Right lobe of liver (tissue), 6 donors: Measurements from ENCODE around the gene ANKRD30B. TPM values are rescaled to one million over a fixed set of nuclear protein-coding genes. Genes with fewer than 3 reads are reported as not detected.

Source experiments
- ATAC-seq, 4 donors: fragments of 200-7000 bp; cut with Tn5 transposase; one replicate each; pipeline ENCODE4 v1.9.1; 2020; ENCODE audit warnings: mild to moderate bottlenecking in 4 of 4, moderate library complexity in 4 of 4
- DNase-seq, 3 donors: peaks; one replicate each; pipeline ENCODE4 v3.0.0-alpha.2; 2020
- H3K27ac ChIP-seq, 3 donors: fragments of 200-600 bp; one replicate each; pipeline ENCODE4 v1.8.0; 2022
- H3K27me3 ChIP-seq, 2 donors: fragments of 200-600 bp; one replicate each; pipeline ENCODE4 v1.8.0; 2022
- H3K36me3 ChIP-seq, 4 donors: fragments of 200-600 bp; sonication (generic) in 1 of 4; one replicate each; pipeline versions ENCODE4 v1.5.1 to v1.8.0; 2017 to 2022; ENCODE audit warnings: control low read depth in 1 of 4
- H3K4me1 ChIP-seq, 4 donors: fragments of 200-600 bp; sonication (generic) in 1 of 4; one replicate each; pipeline versions ENCODE4 v1.5.1 to v1.8.0; 2017 to 2022; ENCODE audit warnings: control low read depth in 1 of 4
- H3K4me3 ChIP-seq, 3 donors: fragments of 200-600 bp; one replicate each; pipeline ENCODE4 v1.8.0; 2022
- H3K9me3 ChIP-seq, 4 donors: fragments of 200-600 bp; sonication (generic) in 1 of 4; one replicate each; pipeline versions ENCODE4 v1.5.1 to v1.8.0; 2017 to 2022; ENCODE audit warnings: control low read depth in 1 of 4
- CTCF ChIP-seq, 4 donors: fragments of 200-600 bp in 3 of 4; fragments of 450-650 bp in 1 of 4; IDR thresholded peaks; one replicate each; pipeline versions ENCODE4 v1.5.1 to v1.8.0; 2016 to 2022; ENCODE audit warnings: antibody characterized with exemption in 4 of 4, mild to moderate bottlenecking in 2 of 4
- POLR2A ChIP-seq: fragments of 450-650 bp; IDR thresholded peaks from one replicate; pipeline ENCODE4 v1.6.1; 2017; ENCODE audit warnings: antibody characterized with exemption, mild to moderate bottlenecking
- WGBS: methylation state at CpG from one replicate; pipeline ENCODE4 v1.1.6; 2018; ENCODE audit warnings: low coverage, low lambda C conversion rate; ENCODE audit not compliant: insufficient coverage; ENCODE audit errors: missing lambda C conversion rate; 5-methylcytosine and 5-hydroxymethylcytosine counted together
- intact Hi-C, 2 donors: fragments of 100-400 bp; cut with DNase I; formaldehyde crosslinking; loops; one replicate each; pipeline versions ENCODE4 v1.11.2 to v1.14.1; 2022
- microRNA-seq, 2 donors: library from miRNA; unstranded; fragments of <30 nt; microRNA quantifications; one replicate each; pipeline ENCODE4, GENCODE V29; 2019 to 2020
- small RNA-seq, 2 experiments: library from RNA; depleted of rRNA; stranded (forward); fragments of <200 nt; gene quantifications; one replicate each; pipeline ENCODE3, GENCODE V24; 2016
- total RNA-seq, 6 experiments: library from RNA; depleted of rRNA in 2 of 6; stranded (reverse); fragments of >200 nt in 2 of 6; fragmentation: NEBNext Ultra II Directional in 3 of 6; extraction: Animal tissue kit (Norgen Biotek cat#: 25700) in 3 of 6; gene quantifications; one replicate each; pipeline versions ENCODE4 v1.1.0 to v1.2.4, GENCODE V29; 2016 to 2023
- donor health status: DM: no; HTN: yes; CAD: no.
- donor health status: DM: no; HTN: no; CAD: no.
- donor health status: DM: no; HTN: no; CAD: no.
- donor health status: DM: no; HTN: yes; CAD: no.
- donor health status: DM: no; HTN: yes; CAD: no.

Gene ANKRD30B
- total RNA-seq, 6 experiments from 2014 or later = not detected

DNA sequence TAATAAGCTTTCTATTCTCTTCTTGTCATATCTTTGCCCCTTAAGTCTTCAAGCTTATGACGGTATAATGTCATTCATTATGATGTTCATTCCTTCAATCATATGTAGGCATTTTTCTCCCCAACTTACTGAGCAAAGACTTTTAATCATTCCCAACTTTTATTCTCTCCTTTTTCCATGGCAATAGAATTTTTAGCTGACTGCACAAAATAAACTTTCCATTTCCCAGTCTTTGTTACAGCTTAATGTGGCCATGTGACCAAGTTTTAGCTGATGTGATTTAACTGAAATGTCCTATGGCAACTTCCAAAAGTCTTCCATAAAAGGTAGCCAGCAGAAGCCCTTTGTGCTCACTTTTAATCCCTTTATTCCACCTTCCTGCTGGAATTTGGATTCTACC lies 152.5 kb downstream of the ANKRD30B start:
- DNase-seq (no peak), ATAC-seq (no peak)
- no peaks in the 10 kb centered on the region for H3K4me1 ChIP-seq
- H3K4me3 ChIP-seq = no peak overlapping the region
- H3K27me3 ChIP-seq = no peaks in the 10 kb centered on the region
- intact Hi-C loops = no loop called here
- WGBS = 50% methylated on average over 1 of the region's 1 CpG
- no peak overlapping the region for H3K27ac ChIP-seq
- TF ChIP-seq POLR2A (no peak), CTCF (IDR thresholded peaks at IDR 0.05) (no peak)
- H3K9me3 ChIP-seq = no peaks in the 10 kb centered on the region
- H3K36me3 ChIP-seq = no peaks in the 10 kb centered on the region

Small RNAs within 50 kb of the gene (microRNA-seq; reads per million reads assigned to microRNA genes)
- gene MIR3156-2 = 0 reads per million in 2 donors

Small RNAs within 50 kb of the gene (small RNA-seq; reads per million reads assigned to genes)
- gene MIR3156-2 (0 reads per million in 2 experiments), gene RNU6-1210P (0 reads per million in 2 experiments)

Other genes with a start within 250 kb of the ANKRD30B start
- not detected for gene POTEC, start 204.6 kb upstream of the ANKRD30B start, total RNA-seq